GM12892 (cell line): ENCODE data around the gene TNRC6C.

Experiments used
- POLR2A ChIP-seq: IDR thresholded peaks from 2 replicates; pipeline ENCODE4 v1.6.1; 2011; ENCODE audit warnings: low read depth, low read length, control low read depth
- POLR2AphosphoS5 ChIP-seq: IDR thresholded peaks from 2 replicates; pipeline ENCODE4 v1.6.1; 2011; ENCODE audit warnings: low read depth, low read length, control low read depth
- TAF1 ChIP-seq: IDR thresholded peaks from 2 replicates; pipeline ENCODE4 v1.6.1; 2011; ENCODE audit warnings: low read depth, mild to moderate bottlenecking, control low read depth, low read length, borderline replicate concordance

DNA sequence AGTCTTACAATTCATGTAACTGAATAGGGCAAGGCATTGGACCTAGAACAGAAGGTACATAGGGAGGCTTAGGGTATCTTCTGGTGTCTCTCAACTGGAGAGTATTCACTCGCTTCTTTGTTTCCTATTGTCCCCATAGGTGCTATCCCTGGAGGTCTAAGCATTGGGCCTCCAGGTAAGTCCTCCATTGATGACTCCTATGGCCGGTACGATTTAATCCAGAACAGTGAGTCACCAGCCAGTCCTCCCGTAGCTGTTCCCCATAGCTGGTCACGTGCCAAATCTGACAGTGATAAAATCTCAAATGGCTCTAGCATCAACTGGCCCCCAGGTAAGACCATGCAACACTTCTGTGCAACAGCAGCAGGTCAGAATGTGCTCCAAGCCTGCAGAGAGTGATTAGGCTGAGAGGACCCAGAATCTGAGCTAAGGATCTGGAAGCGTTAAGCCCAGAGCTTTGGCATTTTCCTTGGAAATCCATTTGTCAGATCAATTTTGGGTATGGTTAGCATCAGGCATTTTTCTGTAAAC lies 134.4 kb downstream of the TNRC6C start:
- TF ChIP-seq TAF1, result no peak
- TF ChIP-seq POLR2AphosphoS5, result no peak
- no peak for TF ChIP-seq POLR2A
